Panc1 (cell line): ENCODE data around the gene PCNX1. TPM values are rescaled to one million over a fixed set of nuclear protein-coding genes. Genes with fewer than 3 reads are reported as not detected.

ENCODE experiments used
- ATAC-seq: fragments of 200-7000 bp; cut with Tn5 transposase; 2 replicates; pipeline ENCODE4 v1.9.1; 2020; ENCODE audit warnings: mild to moderate bottlenecking, moderate library complexity
- BruUV-seq: library from RNA; stranded (reverse); fragments of 400-500 nt; replicated peaks from 2 replicates; lab custom pipeline; 2021; lab: Mats Ljungman, UMichigan
- CTCF ChIA-PET: fragments of 300-600 bp; sonication (Branson Sonifier 250); formaldehyde crosslinking; loops from one replicate; lab custom pipeline; 2022; ENCODE audit warnings: antibody characterized with exemption; lab: Charles Lee
- POLR2A ChIA-PET: fragments of 300-600 bp; sonication (Branson Sonifier 250); formaldehyde crosslinking; loops from one replicate; lab custom pipeline; 2022; ENCODE audit warnings: antibody characterized with exemption; lab: Charles Lee
- DNase-seq: peaks from one replicate; pipeline ENCODE4 v3.0.0-alpha.2; 2010; ENCODE audit warnings: low read depth, low spot score
- H3K27ac ChIP-seq: 2 replicates; pipeline ENCODE4 v1.5.1; 2011; ENCODE audit warnings: mild to moderate bottlenecking, low read length, inconsistent platforms
- H3K27me3 ChIP-seq: fragments of 200-500 bp; sonication (Bioruptor generic); 2 replicates; pipeline ENCODE4 v1.6.0; 2014; ENCODE audit warnings: low read length, inconsistent platforms; ENCODE audit not compliant: control insufficient read depth, insufficient read depth
- H3K36me3 ChIP-seq: fragments of 200-500 bp; sonication (Bioruptor generic); 2 replicates; pipeline ENCODE4 v1.5.1; 2014; ENCODE audit warnings: inconsistent platforms, mild to moderate bottlenecking, low read length, moderate library complexity; ENCODE audit not compliant: control insufficient read depth, insufficient read depth
- H3K4me1 ChIP-seq: 2 replicates; pipeline ENCODE4 v1.5.1; 2011; ENCODE audit warnings: inconsistent platforms, mild to moderate bottlenecking, low read length, moderate library complexity; ENCODE audit not compliant: control insufficient read depth, insufficient read depth
- H3K4me3 ChIP-seq, 2 experiments: 2 replicates each; pipeline ENCODE4 v1.5.1; 2011 to 2012; ENCODE audit warnings: low read depth in 2 of 2, low read length in 2 of 2, mild to moderate bottlenecking in 2 of 2, inconsistent platforms in 1 of 2, moderate library complexity in 1 of 2
- H3K9me3 ChIP-seq: fragments of 200-500 bp; sonication (Bioruptor generic); 2 replicates; pipeline ENCODE4 v1.5.1; 2014; ENCODE audit warnings: low read depth, mild to moderate bottlenecking, inconsistent platforms, low read length, moderate library complexity; ENCODE audit not compliant: control insufficient read depth, insufficient read depth
- CTCF ChIP-seq: fragments of 450-650 bp; IDR thresholded peaks from 2 replicates; pipeline ENCODE4 v1.5.1; 2017; ENCODE audit warnings: mild to moderate bottlenecking
- POLR2AphosphoS5 ChIP-seq: IDR thresholded peaks from 2 replicates; pipeline ENCODE4 v1.6.1; 2012; ENCODE audit warnings: mild to moderate bottlenecking, low read depth, low read length, moderate library complexity
- SIN3A ChIP-seq: IDR thresholded peaks from 2 replicates; pipeline ENCODE4 v1.6.1; 2012; ENCODE audit warnings: low read depth, mild to moderate bottlenecking, low read length, moderate library complexity, borderline replicate concordance; ENCODE audit not compliant: insufficient read depth
- TCF7L2 ChIP-seq: IDR thresholded peaks from 2 replicates; pipeline ENCODE4 v1.6.1; 2011; ENCODE audit warnings: mild to moderate bottlenecking, low read depth, low read length, inconsistent platforms
- in situ Hi-C: cut with HindIII; loops from 2 replicates; pipeline ENCODE4 v1.10.0; 2016; ENCODE audit warnings: low sequenced_read_pairs, low pct_unique_long_range_greater_than_20kb
- intact Hi-C: fragments of 100-400 bp; cut with micrococcal nuclease; formaldehyde crosslinking; loops from one replicate; pipeline ENCODE4 v1.10.0; 2022; ENCODE audit not compliant: unreplicated experiment
- total RNA-seq: library from RNA; stranded (reverse); gene quantifications from one replicate; pipeline ENCODE4 v1.2.1, GENCODE V29; 2021; ENCODE audit not compliant: unreplicated experiment
- TF ChIP-seq, protein P1 (sequence below), 2 experiments: IDR thresholded peaks; 2 replicates each; pipeline ENCODE4 v1.6.1; 2011 to 2012; ENCODE audit warnings: low read depth in 2 of 2, control low read depth in 1 of 2, low read length in 1 of 2, mild to moderate bottlenecking in 1 of 2, moderate library complexity in 1 of 2; ENCODE audit not compliant: insufficient read depth in 1 of 2

PCNX1 gene
- total RNA-seq, 1 experiment from 2014 or later: 30.5 TPM

GRCh38 chr14:71056168-71056567, 148.9 kb downstream of the PCNX1 start:
- Histone ChIP-seq H3K4me1 (no peaks in the 10 kb centered on the region), H3K27me3 (no peaks in the 10 kb centered on the region), H3K36me3 (peaks cover 10% of the 10 kb centered on the region), H3K27ac (no peak overlapping the region), H3K4me3 (no peak overlapping the region), H3K9me3 (no peaks in the 10 kb centered on the region)
- ChIA-PET POLR2A (interaction anchor here (0.5 kb wide), 1 partner anchor 43 kb away, joined by 4 read pairs; no protein-coding TSS in a partner anchor), CTCF (no interaction called here)
- ATAC-seq (no peak), DNase-seq (no peak)
- in situ Hi-C loops (no loop called here), intact Hi-C loops (no loop called here)
- no TSS peak for BruUV-seq
- TF ChIP-seq TCF7L2: no peak
- no peak for TF ChIP-seq SIN3A
- TF ChIP-seq CTCF: no peak
- TF ChIP-seq, protein P1, sequence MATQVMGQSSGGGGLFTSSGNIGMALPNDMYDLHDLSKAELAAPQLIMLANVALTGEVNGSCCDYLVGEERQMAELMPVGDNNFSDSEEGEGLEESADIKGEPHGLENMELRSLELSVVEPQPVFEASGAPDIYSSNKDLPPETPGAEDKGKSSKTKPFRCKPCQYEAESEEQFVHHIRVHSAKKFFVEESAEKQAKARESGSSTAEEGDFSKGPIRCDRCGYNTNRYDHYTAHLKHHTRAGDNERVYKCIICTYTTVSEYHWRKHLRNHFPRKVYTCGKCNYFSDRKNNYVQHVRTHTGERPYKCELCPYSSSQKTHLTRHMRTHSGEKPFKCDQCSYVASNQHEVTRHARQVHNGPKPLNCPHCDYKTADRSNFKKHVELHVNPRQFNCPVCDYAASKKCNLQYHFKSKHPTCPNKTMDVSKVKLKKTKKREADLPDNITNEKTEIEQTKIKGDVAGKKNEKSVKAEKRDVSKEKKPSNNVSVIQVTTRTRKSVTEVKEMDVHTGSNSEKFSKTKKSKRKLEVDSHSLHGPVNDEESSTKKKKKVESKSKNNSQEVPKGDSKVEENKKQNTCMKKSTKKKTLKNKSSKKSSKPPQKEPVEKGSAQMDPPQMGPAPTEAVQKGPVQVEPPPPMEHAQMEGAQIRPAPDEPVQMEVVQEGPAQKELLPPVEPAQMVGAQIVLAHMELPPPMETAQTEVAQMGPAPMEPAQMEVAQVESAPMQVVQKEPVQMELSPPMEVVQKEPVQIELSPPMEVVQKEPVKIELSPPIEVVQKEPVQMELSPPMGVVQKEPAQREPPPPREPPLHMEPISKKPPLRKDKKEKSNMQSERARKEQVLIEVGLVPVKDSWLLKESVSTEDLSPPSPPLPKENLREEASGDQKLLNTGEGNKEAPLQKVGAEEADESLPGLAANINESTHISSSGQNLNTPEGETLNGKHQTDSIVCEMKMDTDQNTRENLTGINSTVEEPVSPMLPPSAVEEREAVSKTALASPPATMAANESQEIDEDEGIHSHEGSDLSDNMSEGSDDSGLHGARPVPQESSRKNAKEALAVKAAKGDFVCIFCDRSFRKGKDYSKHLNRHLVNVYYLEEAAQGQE (IDR thresholded peaks at IDR 0.05; ENCODE audit: insufficient read depth in 1 of 2, low read depth in 2 of 2, low read length in 1 of 2): no peak
- no peak for TF ChIP-seq POLR2AphosphoS5

DNA sequence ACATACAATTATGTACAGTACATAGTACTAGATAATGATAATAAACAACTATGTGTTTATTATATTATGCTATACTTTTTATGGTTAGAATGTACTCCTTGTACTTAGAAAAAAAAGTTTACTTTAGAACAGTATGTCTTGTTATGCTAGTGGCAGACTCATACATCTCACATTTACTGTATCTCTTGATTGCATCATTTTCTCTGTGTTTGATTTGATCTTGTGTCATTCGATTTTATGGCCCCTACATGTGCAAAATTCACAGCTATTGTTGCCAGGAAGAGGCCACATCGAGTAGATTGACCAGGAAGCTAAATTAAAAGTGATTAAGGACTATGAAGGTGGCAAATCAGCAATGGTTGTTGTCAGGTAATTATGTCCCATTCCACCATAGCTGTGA, 153.0 kb downstream of the PCNX1 start:
- Histone ChIP-seq H3K4me3 (no peak overlapping the region), H3K36me3 (peaks cover 6% of the 10 kb centered on the region), H3K27me3 (no peaks in the 10 kb centered on the region), H3K4me1 (no peaks in the 10 kb centered on the region), H3K27ac (no peak overlapping the region), H3K9me3 (no peaks in the 10 kb centered on the region)
- CTCF ChIA-PET: no interaction called here
- POLR2A ChIA-PET: no interaction called here
- no peak for DNase-seq
- TF ChIP-seq CTCF (no peak), POLR2AphosphoS5 (no peak), TCF7L2 (no peak), SIN3A (no peak)
- TF ChIP-seq, protein P1 (IDR thresholded peaks at IDR 0.05; ENCODE audit: insufficient read depth in 1 of 2, low read depth in 2 of 2, low read length in 1 of 2): no peak
- no TSS peak for BruUV-seq
- intact Hi-C loops (no loop called here), in situ Hi-C loops (no loop called here)
- no peak for ATAC-seq
